HG02610 (cell line): ENCODE data around the gene RET.
A peak's percentile ranks its signal among the peaks of the same experiment; 100 is the strongest.

Experiments used
- ATAC-seq: cut with Tn5 transposase; IDR thresholded peaks from one replicate; pipeline ENCODE4 v1.9.1; 2021; ENCODE audit warnings: mild to moderate bottlenecking, moderate library complexity; ENCODE audit not compliant: unreplicated experiment

RET gene

GRCh38 chr10:43160921-43161255 is 84.0 kb downstream of the RET start:
- ATAC-seq, result peak; percentile 77

- ATAC-seq, result no peak
Measured at GRCh38 chr10:43162604-43163003, 85.7 kb downstream of the RET start.

- ATAC-seq, result no peak
Measured at GRCh38 chr10:43166207-43166879, 89.5 kb downstream of the RET start.

GRCh38 chr10:43166880-43167497 is 90.1 kb downstream of the RET start:
- peak; percentile 64 for ATAC-seq

GRCh38 chr10:43167498-43167889 is 90.6 kb downstream of the RET start:
- no peak for ATAC-seq

GRCh38 chr10:43170491-43170890 is 93.6 kb downstream of the RET start:
- no peak for ATAC-seq

- ATAC-seq, result no peak
Measured at GRCh38 chr10:43172645-43173044, 95.8 kb downstream of the RET start.

GRCh38 chr10:43173120-43173519 is 96.3 kb downstream of the RET start:
- ATAC-seq, result no peak

GRCh38 chr10:43174969-43175368 is 98.1 kb downstream of the RET start:
- ATAC-seq, result no peak

GRCh38 chr10:43176271-43176670 is 99.4 kb downstream of the RET start:
- ATAC-seq, result no peak

- no peak for ATAC-seq
Measured at GRCh38 chr10:43177595-43177994, 100.7 kb downstream of the RET start.
